Fibroblast of lung (primary cell): ENCODE data around the gene ZSWIM6. TPM values are rescaled to one million over a fixed set of nuclear protein-coding genes. Genes with fewer than 3 reads are reported as not detected.

Experiments
- DNase-seq, 2 donors: peaks; one replicate each; pipeline versions ENCODE4 v3.0.0 to v3.0.0-alpha.2; 2010; ENCODE audit warnings: low read depth in 2 of 2
- H2AFZ ChIP-seq: 2 replicates; pipeline ENCODE4 v1.5.1; 2012; ENCODE audit warnings: low read length, control low read depth, inconsistent platforms
- H3K27ac ChIP-seq: 2 replicates; pipeline ENCODE4 v1.5.1; 2011; ENCODE audit warnings: low read length, control low read depth; ENCODE audit not compliant: insufficient read depth
- H3K27me3 ChIP-seq: 2 replicates; pipeline ENCODE4 v1.5.1; 2011; ENCODE audit warnings: mild to moderate bottlenecking, low read length; ENCODE audit not compliant: control insufficient read depth, insufficient read depth
- H3K36me3 ChIP-seq: 2 replicates; pipeline ENCODE4 v1.5.1; 2011; ENCODE audit warnings: low read length; ENCODE audit not compliant: control insufficient read depth, insufficient read depth
- H3K4me1 ChIP-seq: 2 replicates; pipeline ENCODE4 v1.5.1; 2011; ENCODE audit warnings: low read length; ENCODE audit not compliant: control insufficient read depth, insufficient read depth; ENCODE audit errors: extremely low read depth
- H3K4me2 ChIP-seq: 2 replicates; pipeline ENCODE4 v1.5.1; 2011; ENCODE audit warnings: low read length, control low read depth; ENCODE audit not compliant: insufficient read depth; ENCODE audit errors: extremely low read depth
- H3K4me3 ChIP-seq, 4 experiments: fragments of 200-600 bp in 1 of 4; sonication (generic) in 1 of 4; replicated peaks in 1 of 4; 2 replicates each; pipeline ENCODE4 v1.5.1; 2011 to 2016; ENCODE audit warnings: low read length in 4 of 4, low read depth in 3 of 4, mild to moderate bottlenecking in 3 of 4, control low read depth in 2 of 4, inconsistent platforms in 1 of 4, mixed read lengths in 1 of 4; ENCODE audit not compliant: insufficient read depth in 1 of 4; ENCODE audit errors: control extremely low read depth in 1 of 4
- H3K79me2 ChIP-seq: 2 replicates; pipeline ENCODE4 v1.5.1; 2012; ENCODE audit warnings: mild to moderate bottlenecking, low read length, inconsistent platforms; ENCODE audit not compliant: control insufficient read depth, insufficient read depth
- H3K9ac ChIP-seq: 2 replicates; pipeline ENCODE4 v1.5.1; 2011; ENCODE audit warnings: mild to moderate bottlenecking, low read length, control low read depth; ENCODE audit not compliant: insufficient read depth
- H3K9me3 ChIP-seq: 2 replicates; pipeline ENCODE4 v1.5.1; 2012; ENCODE audit warnings: low read depth, low read length; ENCODE audit not compliant: control insufficient read depth, insufficient read depth
- H4K20me1 ChIP-seq: 2 replicates; pipeline ENCODE4 v1.5.1; 2011; ENCODE audit warnings: low read length; ENCODE audit not compliant: control insufficient read depth, insufficient read depth; ENCODE audit errors: extremely low read depth
- CTCF ChIP-seq, 2 donors: IDR thresholded peaks in 1 of 2; conservative IDR thresholded peaks in 1 of 2; 1 replicate in 1 of 2; 2 replicates in 1 of 2; pipeline ENCODE4 v1.5.1; 2011 to 2012; ENCODE audit warnings: low read length in 2 of 2, control low read depth in 1 of 2, inconsistent platforms in 1 of 2, low read depth in 1 of 2, mild to moderate bottlenecking in 1 of 2
- EZH2 ChIP-seq: IDR thresholded peaks from 2 replicates; pipeline ENCODE4 v1.5.1; 2012; ENCODE audit warnings: low read length, control low read depth, mild to moderate bottlenecking; ENCODE audit errors: missing control alignments
- polyA plus RNA-seq, 2 donors: library from polyadenylated mRNA; depleted of rRNA in 1 of 2; stranded (reverse) in 1 of 2; unstranded in 1 of 2; fragments of >200 nt; gene quantifications; 2 replicates each; pipeline ENCODE4 v1.2.1, GENCODE V29; 2011 to 2012; ENCODE audit warnings: missing spikeins in 1 of 2
- total RNA-seq: library from RNA; depleted of rRNA; stranded (reverse); fragments of >200 nt; gene quantifications from 2 replicates; pipeline ENCODE4 v1.2.1, GENCODE V29; 2014

Gene ZSWIM6
- total and polyA plus RNA-seq, 2 donors (not counting 1 experiment from before 2014, with no cell fraction given): 23.5 to 26.6 TPM

- peaks cover 3% of the 10 kb centered on the region for H4K20me1 ChIP-seq
- H3K4me1 ChIP-seq: no peaks in the 10 kb centered on the region
These were observed 53.6 kb downstream of the ZSWIM6 start for GRCh38 chr5:61385627-61386026.

GRCh38 chr5:61386045-61386800 lies 54.2 kb downstream of the ZSWIM6 start:
- Histone ChIP-seq H3K27me3 (no peaks in the 10 kb centered on the region), H3K9me3 (no peaks in the 10 kb centered on the region), H3K9ac (no peak overlapping the region), H3K79me2 (peaks cover 86% of the 10 kb centered on the region), H3K27ac (no peak overlapping the region), H3K36me3 (no peaks in the 10 kb centered on the region), H2AFZ (no peak overlapping the region), H3K4me1 (no peaks in the 10 kb centered on the region), H3K4me3 (no peak overlapping the region), H3K4me2 (no peak overlapping the region), H4K20me1 (peaks cover 3% of the 10 kb centered on the region)
- TF ChIP-seq CTCF (conservative IDR thresholded peaks at IDR 0.05 in 1 of 2, IDR thresholded peaks at IDR 0.05 in 1 of 2; ENCODE audit: low read depth in 1 of 2, low read length in 2 of 2) (no peak), EZH2 (no peak)
- no peak for DNase-seq

More at GRCh38 chr5:61385627-61386026, 53.6 kb downstream of the ZSWIM6 start:
- Histone ChIP-seq H2AFZ (no peak overlapping the region), H3K9ac (no peak overlapping the region), H3K9me3 (no peaks in the 10 kb centered on the region), H3K27me3 (no peaks in the 10 kb centered on the region), H3K4me3 (no peak overlapping the region), H3K4me2 (no peak overlapping the region), H3K36me3 (no peaks in the 10 kb centered on the region), H3K27ac (no peak overlapping the region), H3K79me2 (peaks cover 85% of the 10 kb centered on the region)
- no peak for TF ChIP-seq CTCF (conservative IDR thresholded peaks at IDR 0.05 in 1 of 2, IDR thresholded peaks at IDR 0.05 in 1 of 2; ENCODE audit: low read depth in 1 of 2, low read length in 2 of 2)
- DNase-seq: no peak

GRCh38 chr5:61389609-61390008 lies 57.6 kb downstream of the ZSWIM6 start:
- Histone ChIP-seq H2AFZ (no peak overlapping the region), H3K27me3 (no peaks in the 10 kb centered on the region), H3K27ac (no peak overlapping the region), H3K9ac (no peak overlapping the region), H3K4me2 (no peak overlapping the region), H4K20me1 (peaks cover 1% of the 10 kb centered on the region), H3K79me2 (peaks cover 88% of the 10 kb centered on the region), H3K9me3 (no peaks in the 10 kb centered on the region), H3K4me1 (peaks cover 6% of the 10 kb centered on the region), H3K4me3 (no peak overlapping the region), H3K36me3 (no peaks in the 10 kb centered on the region)
- DNase-seq: no peak
- TF ChIP-seq EZH2: no peak
- no peak for TF ChIP-seq CTCF (conservative IDR thresholded peaks at IDR 0.05 in 1 of 2, IDR thresholded peaks at IDR 0.05 in 1 of 2; ENCODE audit: low read depth in 1 of 2, low read length in 2 of 2)
